K562 (cell line): ENCODE measurements around the gene PSMB7. TPM values are rescaled to one million over a fixed set of nuclear protein-coding genes. Genes with fewer than 3 reads are reported as not detected.

Experiments used
- ATAC-seq: fragments of 200-7000 bp; cut with Tn5 transposase; 3 replicates; pipeline ENCODE4 v1.9.1; 2020; ENCODE audit warnings: moderate library complexity
- BruUV-seq: library from RNA; stranded (reverse); fragments of 400-500 nt; replicated peaks from 2 replicates; lab custom pipeline; 2021; lab: Mats Ljungman, UMichigan
- CTCF ChIA-PET: fragments of 300-600 bp; formaldehyde crosslinking; extraction: SDS; loops from one replicate; lab custom pipeline; 2021; ENCODE audit warnings: low intra/inter-chr PET ratio; lab: Yijun Ruan, JAX
- POLR2A ChIA-PET: fragments of 300-600, 350-650 bp; sonication (Branson Sonifier 250); formaldehyde crosslinking; extraction: SDS; loops from one replicate; lab custom pipeline; 2021; ENCODE audit warnings: antibody characterized with exemption, inconsistent platforms; lab: Yijun Ruan, JAX
- DNase-seq, 4 experiments: peaks; one replicate each; pipeline versions ENCODE4 v3.0.0 to v3.0.0-alpha.2; 2011 to 2018; ENCODE audit warnings: low spot score in 3 of 4, mixed read lengths in 3 of 4; ENCODE audit errors: extremely low read depth in 1 of 4
- FAIRE-seq: peaks from 2 replicates; lab custom pipeline; 2011; peaks lifted over from hg19 to GRCh38; lab: Jason Lieb, UNC
- H2AFZ ChIP-seq: 2 replicates; pipeline ENCODE4 v1.6.0; 2011; ENCODE audit warnings: low read depth, low read length, control low read depth, inconsistent platforms
- H3K27ac ChIP-seq: fragments of 200-600 bp; 3 replicates; pipeline ENCODE4 v1.8.0; 2011; ENCODE audit warnings: low read depth, mild to moderate bottlenecking, control low read depth, inconsistent platforms, low read length, moderate library complexity, mixed read lengths; ENCODE audit errors: extremely low read depth
- H3K27me3 ChIP-seq, 2 experiments: fragments of 300-600 bp in 1 of 2; 2 replicates in 1 of 2; 3 replicates in 1 of 2; pipeline versions ENCODE4 v1.6.0 to v1.8.0; 2011; ENCODE audit warnings: inconsistent platforms in 2 of 2, low read length in 2 of 2, mild to moderate bottlenecking in 1 of 2, mixed read lengths in 1 of 2, moderate library complexity in 1 of 2; ENCODE audit not compliant: control insufficient read depth in 2 of 2, insufficient read depth in 2 of 2
- H3K36me3 ChIP-seq: fragments of 300-600 bp; 3 replicates; pipeline ENCODE4 v1.8.0; 2011; ENCODE audit warnings: mild to moderate bottlenecking, low read length, inconsistent platforms; ENCODE audit not compliant: control insufficient read depth, insufficient read depth
- H3K4me1 ChIP-seq, 2 experiments: fragments of 200-600 bp in 1 of 2; replicated peaks in 1 of 2; 2 replicates in 1 of 2; 3 replicates in 1 of 2; pipeline versions ENCODE4 v1.5.1 to v1.8.0; 2011; ENCODE audit warnings: inconsistent platforms in 2 of 2, low read length in 2 of 2, mild to moderate bottlenecking in 1 of 2, mixed read lengths in 1 of 2, moderate library complexity in 1 of 2; ENCODE audit not compliant: control insufficient read depth in 2 of 2, insufficient read depth in 2 of 2
- H3K4me2 ChIP-seq: 2 replicates; pipeline ENCODE4 v1.6.1; 2011; ENCODE audit warnings: low read length, control low read depth, inconsistent platforms, mixed read lengths; ENCODE audit not compliant: insufficient read depth
- H3K4me3 ChIP-seq: fragments of 200-600 bp; sonication (generic), shearing (Covaris generic); 2 replicates; pipeline ENCODE4 v1.5.1; 2016; ENCODE audit warnings: control low read depth, inconsistent platforms
- H3K79me2 ChIP-seq: fragments of 200-600 bp; 3 replicates; pipeline ENCODE4 v1.8.0; 2011; ENCODE audit warnings: low read length, inconsistent platforms; ENCODE audit not compliant: control insufficient read depth, insufficient read depth
- H3K9ac ChIP-seq, 2 experiments: 2 replicates each; pipeline versions ENCODE4 v1.6.0 to v1.6.1; 2011; ENCODE audit warnings: low read depth in 2 of 2, low read length in 2 of 2, control low read depth in 1 of 2, inconsistent platforms in 1 of 2, mild to moderate bottlenecking in 1 of 2, mixed read lengths in 1 of 2; ENCODE audit not compliant: insufficient read depth in 1 of 2
- H3K9me1 ChIP-seq: one replicate; pipeline ENCODE4 v1.6.0; 2011; ENCODE audit warnings: inconsistent platforms, mild to moderate bottlenecking, low read length, moderate library complexity; ENCODE audit not compliant: control insufficient read depth, insufficient read depth
- H3K9me3 ChIP-seq: replicated peaks from 2 replicates; pipeline ENCODE4 v1.5.1; 2011; ENCODE audit warnings: low read depth, low read length, inconsistent platforms; ENCODE audit not compliant: control insufficient read depth, insufficient read depth
- H4K20me1 ChIP-seq: replicated peaks from 2 replicates; pipeline ENCODE4 v1.6.1; 2011; ENCODE audit warnings: low read length, inconsistent platforms, mixed read lengths; ENCODE audit not compliant: control insufficient read depth, insufficient read depth
- ATF6 ChIP-seq: sonication (generic); formaldehyde crosslinking; IDR thresholded peaks from 2 replicates; pipeline ENCODE4 v1.4.0; 2020; ENCODE audit warnings: mild to moderate bottlenecking, missing genetic modification reagents
- BACH1 ChIP-seq: fragments of 200-800 bp; sonication (Bioruptor generic); IDR thresholded peaks from 2 replicates; pipeline ENCODE4 v1.6.1; 2016; ENCODE audit warnings: missing genetic modification characterization, missing compliant biosample characterization
- BCLAF1 ChIP-seq, 2 experiments: fragments of 450-650 bp in 1 of 2; IDR thresholded peaks; 2 replicates each; pipeline ENCODE4 v1.6.1; 2011 to 2017; ENCODE audit warnings: low read depth in 2 of 2, antibody characterized with exemption in 1 of 2, borderline replicate concordance in 1 of 2, low read length in 1 of 2, mild to moderate bottlenecking in 1 of 2, mixed read lengths in 1 of 2; ENCODE audit not compliant: control insufficient read depth in 1 of 2
- CEBPG ChIP-seq, 3 experiments: fragments of 200-800 bp in 1 of 3; sonication (Bioruptor generic) in 1 of 3; sonication (generic) in 1 of 3; formaldehyde crosslinking in 1 of 3; IDR thresholded peaks in 2 of 3; conservative IDR thresholded peaks in 1 of 3; 2 replicates each; pipeline versions ENCODE4 v1.6.1 to v1.8.0; 2016 to 2022; ENCODE audit warnings: missing compliant biosample characterization in 2 of 3, missing genetic modification characterization in 2 of 3, mild to moderate bottlenecking in 1 of 3, missing genetic modification reagents in 1 of 3
- FOXP1 ChIP-seq: sonication (generic); formaldehyde crosslinking; IDR thresholded peaks from 2 replicates; pipeline ENCODE4 v1.8.0; 2022; ENCODE audit warnings: mild to moderate bottlenecking, missing genetic modification reagents
- IFI16 ChIP-seq: fragments of 250-450 bp; sonication (Bioruptor Pico); IDR thresholded peaks from 2 replicates; pipeline ENCODE4 v2.1.2; 2022; ENCODE audit warnings: mild to moderate bottlenecking, inconsistent platforms
- KAT2B ChIP-seq: IDR thresholded peaks from one replicate; pipeline ENCODE4 v1.6.1; 2012; ENCODE audit warnings: low read depth, mild to moderate bottlenecking, control low read depth, inconsistent platforms, low read length, moderate library complexity
- RBM34 ChIP-seq: fragments of 200-400 bp; formaldehyde crosslinking; IDR thresholded peaks from 2 replicates; pipeline ENCODE4 v1.6.1; 2018; ENCODE audit warnings: low read length, borderline replicate concordance; ENCODE audit not compliant: insufficient read depth
- U2AF2 ChIP-seq: fragments of 200-400 bp; formaldehyde crosslinking; optimal IDR thresholded peaks from 2 replicates; pipeline ENCODE3; 2017; ENCODE audit warnings: low read depth, mild to moderate bottlenecking, low read length
- YBX1 ChIP-seq: fragments of 450-650 bp; IDR thresholded peaks from 2 replicates; pipeline ENCODE4 v1.7.1; 2016; ENCODE audit warnings: mild to moderate bottlenecking
- ZBTB34 ChIP-seq: fragments of 250-450 bp; sonication (Bioruptor Pico); IDR thresholded peaks from 2 replicates; pipeline ENCODE4 v1.8.0; 2021; ENCODE audit warnings: mild to moderate bottlenecking, moderate library complexity
- ZNF785 ChIP-seq: fragments of 250-450 bp; sonication (Bioruptor Pico); IDR thresholded peaks from 2 replicates; pipeline ENCODE4 v1.4.0; 2020; ENCODE audit warnings: mild to moderate bottlenecking
- WGBS: fragments of 100-300 bp; shearing (Covaris generic); methylation state at CpG from one replicate; pipeline ENCODE4 v1.1.6; 2016; ENCODE audit warnings: low coverage, mixed read lengths; ENCODE audit not compliant: insufficient coverage; ENCODE audit errors: missing lambda C conversion rate; 5-methylcytosine and 5-hydroxymethylcytosine counted together
- in situ Hi-C: fragments of 300-500 bp; cut with MboI; formaldehyde crosslinking; loops from 4 replicates; pipeline ENCODE4 v1.15.0; 2018; ENCODE audit warnings: inconsistent platforms, mixed read lengths
- intact Hi-C: fragments of 100-400 bp; cut with micrococcal nuclease; formaldehyde crosslinking; loops from 2 replicates; pipeline ENCODE4 v1.14.2; 2022
- polyA plus RNA-seq, 8 experiments: library from polyadenylated mRNA; depleted of rRNA in 4 of 8; stranded (reverse) in 5 of 8; unstranded in 3 of 8; fragments of >200 nt; fragmentation: Nextera tagmentation in 2 of 8; fragmentation: Illumina TruSeq in 1 of 8; extraction: Ambion mirVana in 2 of 8; extraction: Trizol in 1 of 8; gene quantifications; 2 replicates each; pipeline versions ENCODE4 v1.2.1 to v1.2.3, GENCODE V29; 2011 to 2014; ENCODE audit warnings: inconsistent platforms in 1 of 8, missing spikeins in 1 of 8
- total RNA-seq, 7 experiments: library from RNA; depleted of rRNA in 6 of 7; stranded (reverse); fragments of >200 nt in 6 of 7; fragmentation: Illumina TruSeq in 2 of 7; extraction: Trizol in 2 of 7; gene quantifications; 2 replicates each; pipeline versions ENCODE4 v1.2.1 to v1.2.3, GENCODE V29; 2011 to 2021; ENCODE audit warnings: low replicate concordance in 1 of 7
- TF ChIP-seq, protein P1 (sequence below): IDR thresholded peaks from 2 replicates; pipeline ENCODE4 v1.6.1; 2012; ENCODE audit warnings: low read depth, low read length, improper control_type of control experiment, borderline replicate concordance

Gene PSMB7
- total and polyA plus RNA-seq, 9 of the 15 experiments (the other 6 are each of a cell fraction or from before 2014, with no cell fraction given) = 321 to 978 (median 407) TPM

- intact Hi-C loops = no loop called here
- FAIRE-seq (no peak), ATAC-seq (no peak), DNase-seq (no peak)
- ChIA-PET POLR2A (no interaction called here), CTCF (no interaction called here)
- 71% methylated on average over 18 of the region's 19 CpGs for WGBS
- Histone ChIP-seq H3K9ac (no peak overlapping the region; a peak in 1 of 4 replicates), H3K4me3 (no peak overlapping the region), H2AFZ (no peak overlapping the region), H4K20me1 (no peaks in the 10 kb centered on the region), H3K4me2 (no peak overlapping the region), H3K27ac (no peak overlapping the region), H3K27me3 (no peaks in the 10 kb centered on the region), H3K79me2 (no peaks in the 10 kb centered on the region), H3K4me1 (peaks cover 0 to 8% of the 10 kb centered on the region in 2 experiments; a peak in 2 of 5 replicates), H3K36me3 (no peaks in the 10 kb centered on the region; the same call in 2 of the 3 replicates), H3K9me1 (no peaks in the 10 kb centered on the region), H3K9me3 (no peaks in the 10 kb centered on the region)
- no TSS peak for BruUV-seq
- in situ Hi-C loops = no loop called here
- TF ChIP-seq FOXP1 (CRISPR knock-in tag) = no peak
- TF ChIP-seq CEBPG (CRISPR knock-in tag; IDR thresholded peaks at IDR 0.05) = no peak
- TF ChIP-seq CEBPG (tag; conservative IDR thresholded peaks at IDR 0.05 in 1 of 2, IDR thresholded peaks at IDR 0.05 in 1 of 2) = no peak
- TF ChIP-seq BCLAF1 (IDR thresholded peaks at IDR 0.05; ENCODE audit: borderline replicate concordance in 1 of 2, control insufficient read depth in 1 of 2, low read depth in 2 of 2, low read length in 1 of 2) = no peak
- no peak for TF ChIP-seq IFI16 (CRISPR knock-in tag)
- TF ChIP-seq RBM34 = no peak
- TF ChIP-seq BACH1 = no peak
- TF ChIP-seq, protein P1, sequence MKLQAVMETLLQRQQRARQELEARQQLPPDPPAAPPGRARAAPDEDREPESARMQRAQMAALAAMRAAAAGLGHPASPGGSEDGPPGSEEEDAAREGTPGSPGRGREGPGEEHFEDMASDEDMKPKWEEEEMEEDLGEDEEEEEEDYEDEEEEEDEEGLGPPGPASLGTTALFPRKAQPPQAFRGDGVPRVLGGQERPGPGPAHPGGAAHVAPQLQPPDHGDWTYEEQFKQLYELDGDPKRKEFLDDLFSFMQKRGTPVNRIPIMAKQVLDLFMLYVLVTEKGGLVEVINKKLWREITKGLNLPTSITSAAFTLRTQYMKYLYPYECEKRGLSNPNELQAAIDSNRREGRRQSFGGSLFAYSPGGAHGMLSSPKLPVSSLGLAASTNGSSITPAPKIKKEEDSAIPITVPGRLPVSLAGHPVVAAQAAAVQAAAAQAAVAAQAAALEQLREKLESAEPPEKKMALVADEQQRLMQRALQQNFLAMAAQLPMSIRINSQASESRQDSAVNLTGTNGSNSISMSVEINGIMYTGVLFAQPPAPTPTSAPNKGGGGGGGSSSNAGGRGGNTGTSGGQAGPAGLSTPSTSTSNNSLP = no peak
- TF ChIP-seq ZNF785 (CRISPR knock-in tag) = no peak
- TF ChIP-seq ZBTB34 (CRISPR knock-in tag) = no peak
- no peak for TF ChIP-seq ATF6 (CRISPR knock-in tag)
- no peak for TF ChIP-seq YBX1
- no peak for TF ChIP-seq U2AF2
- TF ChIP-seq KAT2B = no peak
Measured at GRCh38 chr9:124329206-124329792, 85.9 kb downstream of the PSMB7 start.
